GM15510 (cell line): ENCODE measurements around the gene CYP2A6.

Source experiments
- POLR2A ChIP-seq: IDR thresholded peaks from 3 replicates; pipeline ENCODE4 v1.6.1; 2011; ENCODE audit warnings: borderline replicate concordance; ENCODE audit not compliant: insufficient read length; ENCODE audit errors: extremely low read depth

CYP2A6 gene

DNA sequence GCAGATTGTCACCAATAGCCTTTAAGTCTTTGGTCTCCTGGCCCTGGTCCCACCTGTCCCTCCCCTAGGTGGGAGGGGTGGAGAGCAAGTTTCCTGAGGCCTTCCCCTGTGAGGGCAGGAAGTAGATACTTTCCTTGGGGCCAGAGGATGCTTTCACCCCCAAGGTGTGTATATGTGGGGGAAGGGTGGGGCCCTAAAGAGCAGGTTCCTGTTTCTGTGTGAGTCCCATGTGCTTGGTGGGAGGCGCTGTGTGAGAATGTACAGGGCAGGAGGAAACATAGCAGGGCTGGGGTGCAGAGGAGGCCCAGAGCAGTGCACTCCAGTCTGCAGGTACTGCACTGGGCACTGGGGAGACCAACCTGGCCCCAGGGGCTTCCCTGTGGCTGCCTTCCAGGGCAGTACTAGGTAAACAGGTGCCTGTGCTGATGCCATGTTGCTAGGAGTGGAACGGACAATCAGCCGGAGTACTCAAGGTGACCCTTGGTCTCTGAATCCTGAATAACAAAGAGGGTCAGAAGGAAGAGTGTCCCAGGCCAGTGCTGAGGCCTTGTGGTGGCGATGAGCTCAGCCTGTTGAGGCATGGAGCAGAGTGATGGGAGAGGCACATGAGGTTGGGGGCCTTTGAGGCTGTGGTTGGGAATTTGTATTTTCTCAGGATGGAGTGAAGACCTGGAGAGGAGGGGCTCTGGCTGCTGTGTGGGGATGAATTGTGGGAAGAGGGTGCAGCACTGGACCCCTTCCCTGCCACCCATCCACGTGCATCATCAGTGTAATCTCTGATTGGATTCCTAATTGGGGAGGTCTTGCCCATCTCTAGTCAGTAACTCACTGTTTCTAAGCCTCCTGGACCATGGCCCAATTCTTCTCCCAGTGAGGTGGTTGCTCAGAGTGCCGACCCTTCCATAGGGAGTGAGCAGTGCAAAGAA lies 46.1 kb downstream of the CYP2A6 start:
- TF ChIP-seq POLR2A: no peak

DNA sequence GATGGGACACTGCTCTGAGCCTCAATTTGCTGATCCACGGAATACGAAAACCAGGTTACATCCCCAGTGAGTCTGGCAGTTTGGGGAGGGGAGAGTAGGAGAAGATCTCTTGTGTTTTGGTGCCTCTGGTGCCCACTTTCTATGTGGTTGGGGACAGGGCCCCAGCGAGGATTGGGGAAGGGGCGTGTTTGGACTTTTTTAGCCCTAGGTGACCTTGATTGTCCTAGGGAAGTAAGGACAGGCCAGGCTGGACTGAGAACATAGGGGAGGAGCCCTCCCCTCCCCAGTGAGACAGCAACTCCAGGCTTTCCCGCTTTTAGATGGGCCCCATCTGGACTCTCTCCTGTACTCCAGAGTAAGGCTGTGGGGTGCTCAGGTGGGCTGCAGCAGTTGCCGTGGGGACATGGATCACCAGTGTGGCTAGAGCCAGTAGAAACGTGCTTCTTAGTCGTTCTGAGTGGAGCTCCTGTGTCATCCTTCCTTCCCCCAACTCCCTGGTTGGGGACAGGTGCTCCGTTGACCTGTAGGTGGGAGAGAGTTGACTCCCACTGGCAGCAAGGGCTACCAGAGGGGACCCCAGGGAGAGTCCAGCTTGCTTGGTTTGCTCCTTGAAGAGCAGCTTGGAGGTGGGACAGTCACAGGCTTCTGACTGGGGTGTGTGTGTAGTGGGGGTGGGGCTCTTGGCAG lies 46.9 kb downstream of the CYP2A6 start:
- no peak for TF ChIP-seq POLR2A

DNA sequence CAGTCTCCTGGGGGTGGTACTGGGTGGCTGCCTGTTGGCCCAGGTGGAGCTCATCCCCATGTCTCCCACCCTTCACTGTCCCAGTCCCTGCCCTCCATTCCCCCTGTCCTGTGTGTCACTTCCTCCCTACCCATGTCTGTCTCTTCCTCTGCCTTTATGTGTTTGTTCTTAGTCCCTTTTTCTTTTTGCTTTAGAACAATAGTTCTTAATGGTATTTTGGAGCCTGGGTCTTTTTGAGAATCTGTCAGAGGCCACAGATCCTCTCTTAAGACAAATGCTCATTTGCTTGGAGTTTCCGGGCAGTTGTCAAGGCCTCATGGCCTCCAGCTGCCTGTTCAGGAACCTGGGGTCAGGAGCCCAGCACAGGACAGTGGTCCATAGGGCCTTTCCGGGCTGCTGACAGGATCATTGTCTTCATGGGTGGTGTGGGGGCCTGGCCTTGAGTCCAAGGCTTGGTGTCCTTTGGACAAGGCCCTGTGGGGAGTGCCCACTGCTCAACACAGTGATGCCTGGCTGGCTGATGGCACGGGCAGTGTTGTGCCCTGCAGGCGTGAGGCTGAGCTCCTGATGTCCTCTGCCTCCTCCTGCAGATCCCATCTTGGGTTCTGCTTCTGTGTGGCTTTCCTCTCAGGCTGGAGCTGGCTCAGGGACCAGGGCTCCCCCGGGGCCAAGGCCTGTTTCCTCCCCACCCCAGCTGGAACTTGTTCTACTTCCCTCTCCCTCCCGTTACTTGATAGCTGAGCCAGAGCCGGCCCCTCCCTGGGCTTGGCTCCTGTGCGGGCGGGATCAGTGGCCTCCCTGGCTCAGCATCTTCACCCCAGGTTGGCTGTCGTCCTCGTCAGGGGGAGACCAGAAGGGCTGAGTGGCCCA lies 47.7 kb downstream of the CYP2A6 start:
- TF ChIP-seq POLR2A: no peak

DNA sequence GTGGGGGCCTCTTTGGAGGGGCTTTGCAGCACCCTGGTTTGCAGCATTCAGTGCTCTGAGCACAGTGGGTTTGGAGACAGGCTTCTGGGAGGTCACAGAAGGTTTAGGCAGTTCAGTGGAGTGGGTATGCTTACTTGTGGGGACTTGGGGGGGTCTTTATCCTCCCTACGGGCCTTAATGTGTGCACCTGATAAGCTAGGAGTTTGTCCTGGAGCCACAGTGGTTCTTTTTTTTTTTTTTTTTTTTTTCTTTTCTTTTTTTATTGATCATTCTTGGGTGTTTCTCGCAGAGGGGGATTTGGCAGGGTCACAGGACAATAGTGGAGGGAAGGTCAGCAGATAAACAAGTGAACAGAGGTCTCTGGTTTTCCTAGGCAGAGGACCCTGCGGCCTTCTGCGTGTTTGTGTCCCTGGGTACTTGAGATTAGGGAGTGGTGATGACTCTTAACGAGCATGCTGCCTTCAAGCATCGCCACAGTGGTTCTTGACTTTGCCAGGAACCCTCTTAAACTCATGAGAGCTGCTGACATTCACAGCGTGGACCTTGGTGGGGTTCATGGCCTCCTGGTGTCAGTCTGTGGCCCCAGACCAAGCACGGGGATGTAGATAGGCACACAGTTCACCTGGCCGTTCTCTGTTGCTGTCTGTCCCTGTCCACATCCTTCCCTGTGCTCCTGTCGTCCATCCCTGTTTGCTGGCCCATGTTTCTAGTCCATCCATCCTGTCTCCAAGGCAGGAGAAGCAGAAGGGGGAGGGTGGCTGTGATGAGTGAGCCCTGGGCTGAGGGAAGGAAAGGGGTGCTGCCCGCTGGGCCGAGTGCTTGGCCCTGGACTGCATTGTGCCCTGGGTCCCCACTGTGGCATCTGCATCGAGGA lies 48.6 kb downstream of the CYP2A6 start:
- TF ChIP-seq POLR2A: no peak

DNA sequence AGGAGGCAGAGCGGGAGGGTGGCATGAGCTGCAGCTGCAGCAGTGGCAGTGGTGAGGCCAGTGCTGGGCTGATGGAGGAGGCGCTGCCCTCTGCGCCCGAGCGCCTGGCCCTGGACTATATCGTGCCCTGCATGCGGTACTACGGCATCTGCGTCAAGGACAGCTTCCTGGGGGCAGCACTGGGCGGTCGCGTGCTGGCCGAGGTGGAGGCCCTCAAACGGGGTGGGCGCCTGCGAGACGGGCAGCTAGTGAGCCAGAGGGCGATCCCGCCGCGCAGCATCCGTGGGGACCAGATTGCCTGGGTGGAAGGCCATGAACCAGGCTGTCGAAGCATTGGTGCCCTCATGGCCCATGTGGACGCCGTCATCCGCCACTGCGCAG lies 49.3 kb downstream of the CYP2A6 start:
- TF ChIP-seq POLR2A: no peak

DNA sequence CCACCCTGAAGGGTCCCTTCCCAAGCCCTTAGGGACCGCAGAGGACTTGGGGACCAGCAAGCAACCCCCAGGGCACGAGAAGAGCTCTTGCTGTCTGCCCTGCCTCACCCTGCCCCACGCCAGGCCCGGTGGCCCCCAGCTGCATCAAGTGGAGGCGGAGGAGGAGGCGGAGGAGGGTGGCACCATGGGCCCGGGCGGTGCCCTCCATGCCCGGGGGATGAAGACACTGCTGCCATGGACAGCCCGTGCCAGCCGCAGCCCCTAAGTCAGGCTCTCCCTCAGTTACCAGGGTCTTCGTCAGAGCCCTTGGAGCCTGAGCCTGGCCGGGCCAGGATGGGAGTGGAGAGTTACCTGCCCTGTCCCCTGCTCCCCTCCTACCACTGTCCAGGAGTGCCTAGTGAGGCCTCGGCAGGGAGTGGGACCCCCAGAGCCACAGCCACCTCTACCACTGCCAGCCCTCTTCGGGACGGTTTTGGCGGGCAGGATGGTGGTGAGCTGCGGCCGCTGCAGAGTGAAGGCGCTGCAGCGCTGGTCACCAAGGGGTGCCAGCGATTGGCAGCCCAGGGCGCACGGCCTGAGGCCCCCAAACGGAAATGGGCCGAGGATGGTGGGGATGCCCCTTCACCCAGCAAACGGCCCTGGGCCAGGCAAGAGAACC lies 49.8 kb downstream of the CYP2A6 start:
- TF ChIP-seq POLR2A: no peak

DNA sequence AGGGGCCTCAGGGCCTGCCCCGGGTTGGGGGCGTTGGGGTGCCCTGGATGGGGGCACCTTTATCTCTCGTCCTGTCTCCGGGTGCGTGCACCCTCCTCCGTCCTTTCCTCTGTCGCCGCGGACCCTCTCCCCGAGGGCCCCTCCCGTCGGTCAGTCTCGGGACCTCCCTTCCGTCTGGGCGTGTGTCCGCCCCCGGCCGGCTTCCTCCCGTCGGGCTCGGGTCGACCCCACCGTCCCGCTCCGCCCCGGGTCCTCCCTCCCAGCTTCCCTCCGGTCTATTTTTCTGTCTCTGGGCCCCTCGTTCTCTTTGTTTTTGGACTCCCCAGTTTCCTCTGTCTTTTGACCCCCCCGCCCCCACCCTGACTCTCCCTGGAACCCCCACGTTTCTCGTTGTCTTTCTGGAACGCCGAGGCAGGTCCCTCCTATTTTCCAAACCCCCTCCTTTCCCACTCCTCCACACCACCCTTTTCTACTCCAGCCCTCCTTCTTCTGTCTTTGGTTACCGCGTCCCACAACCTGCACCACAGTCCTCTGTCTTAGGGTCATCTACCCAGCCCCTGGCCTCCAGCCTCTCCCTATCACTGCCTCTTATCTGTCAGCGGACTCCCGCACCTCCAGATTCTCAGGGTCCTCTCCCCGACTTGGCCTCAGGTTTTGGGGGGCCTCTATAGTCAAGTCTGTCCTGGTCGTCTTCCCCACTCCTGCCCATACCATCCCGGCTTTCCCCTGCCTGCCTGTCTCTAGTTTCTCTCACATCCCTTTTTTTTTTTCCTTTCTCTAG lies 50.5 kb downstream of the CYP2A6 start:
- peak; percentile 7 for TF ChIP-seq POLR2A

DNA sequence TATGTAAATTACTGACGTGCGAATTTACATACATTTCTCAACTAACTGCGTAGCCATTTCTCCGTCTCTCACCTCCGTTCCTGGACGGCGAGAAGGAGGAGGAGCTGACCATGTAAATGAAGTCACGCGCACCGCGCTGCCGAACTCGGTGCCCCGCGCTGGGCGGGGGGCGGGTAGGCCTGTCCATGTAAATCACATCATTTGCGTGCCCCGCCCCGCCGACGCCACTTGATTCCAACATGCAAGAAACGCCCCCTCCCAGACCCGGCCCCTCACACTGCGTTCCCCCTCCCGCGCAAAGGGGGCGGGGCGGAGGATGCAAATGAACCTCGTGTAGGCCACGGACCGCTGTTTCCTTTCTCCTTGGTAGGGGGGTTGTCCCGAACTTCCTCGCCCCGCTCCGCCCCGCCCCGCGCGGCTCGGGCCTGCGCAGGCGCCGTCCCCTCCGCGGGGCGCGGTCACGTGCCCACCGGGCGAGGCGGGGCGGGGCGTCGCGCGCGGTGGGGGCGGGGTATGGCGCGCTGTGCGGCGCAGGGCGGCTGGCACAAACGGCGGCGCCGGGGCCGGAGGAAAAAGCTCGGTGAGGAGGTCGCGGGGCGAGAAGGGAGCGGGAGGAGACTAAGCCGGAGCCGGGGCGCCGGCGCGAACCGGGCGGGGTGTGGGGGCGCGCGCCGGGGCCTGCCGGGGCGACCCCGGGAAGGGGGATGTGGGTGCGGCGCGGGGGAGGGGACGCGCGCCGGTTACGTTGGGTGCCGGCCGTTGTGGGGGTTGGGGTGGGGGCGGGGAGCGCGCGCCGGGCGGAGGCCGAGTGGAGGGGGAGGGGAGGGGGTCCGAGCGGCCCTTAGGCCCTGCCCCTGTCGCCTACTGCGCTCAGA lies 51.3 kb downstream of the CYP2A6 start, which contains the start of gene EGLN2:
TSS of gene EGLN2 (plus strand) at position 509 of the 875 bp plus-strand sequence. CDS start 1,382 bp downstream, outside the sequence.
- TF ChIP-seq POLR2A: peak; percentile 67

DNA sequence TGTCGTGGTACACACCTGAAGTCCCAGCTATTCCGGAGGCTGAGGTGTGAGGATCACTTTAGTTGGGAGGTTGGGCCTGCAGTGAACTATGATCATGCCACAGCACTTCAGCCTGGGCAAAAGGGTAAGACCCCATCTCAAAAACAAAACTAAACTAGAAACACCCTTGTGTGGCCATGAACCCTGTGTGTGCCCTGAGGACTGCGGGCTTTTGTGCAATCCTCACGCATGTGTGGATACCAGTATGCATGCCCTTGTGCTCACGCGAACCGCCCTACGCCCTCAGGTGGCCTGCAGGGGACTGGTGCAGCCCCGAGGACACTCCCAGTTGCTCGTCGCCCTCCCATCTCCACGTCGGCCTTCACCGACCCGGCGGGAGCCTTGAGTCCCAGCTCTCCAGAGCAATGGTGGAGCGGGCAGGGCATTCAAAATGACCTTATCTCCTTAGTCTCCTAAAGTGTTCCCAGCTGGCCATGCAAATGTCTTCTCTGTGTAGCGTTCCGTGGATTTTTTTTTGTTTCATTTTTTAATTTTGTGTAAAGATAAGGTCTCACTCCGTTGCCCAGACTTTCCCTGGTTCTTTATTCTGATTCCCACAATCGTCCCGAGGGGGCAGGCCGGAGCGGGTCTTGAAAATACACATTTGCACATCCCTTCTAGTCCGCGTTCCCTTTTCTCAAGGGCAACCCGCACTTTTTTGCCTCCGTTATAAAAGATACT lies 52.1 kb downstream of the CYP2A6 start:
- peak; percentile 52 for TF ChIP-seq POLR2A

DNA sequence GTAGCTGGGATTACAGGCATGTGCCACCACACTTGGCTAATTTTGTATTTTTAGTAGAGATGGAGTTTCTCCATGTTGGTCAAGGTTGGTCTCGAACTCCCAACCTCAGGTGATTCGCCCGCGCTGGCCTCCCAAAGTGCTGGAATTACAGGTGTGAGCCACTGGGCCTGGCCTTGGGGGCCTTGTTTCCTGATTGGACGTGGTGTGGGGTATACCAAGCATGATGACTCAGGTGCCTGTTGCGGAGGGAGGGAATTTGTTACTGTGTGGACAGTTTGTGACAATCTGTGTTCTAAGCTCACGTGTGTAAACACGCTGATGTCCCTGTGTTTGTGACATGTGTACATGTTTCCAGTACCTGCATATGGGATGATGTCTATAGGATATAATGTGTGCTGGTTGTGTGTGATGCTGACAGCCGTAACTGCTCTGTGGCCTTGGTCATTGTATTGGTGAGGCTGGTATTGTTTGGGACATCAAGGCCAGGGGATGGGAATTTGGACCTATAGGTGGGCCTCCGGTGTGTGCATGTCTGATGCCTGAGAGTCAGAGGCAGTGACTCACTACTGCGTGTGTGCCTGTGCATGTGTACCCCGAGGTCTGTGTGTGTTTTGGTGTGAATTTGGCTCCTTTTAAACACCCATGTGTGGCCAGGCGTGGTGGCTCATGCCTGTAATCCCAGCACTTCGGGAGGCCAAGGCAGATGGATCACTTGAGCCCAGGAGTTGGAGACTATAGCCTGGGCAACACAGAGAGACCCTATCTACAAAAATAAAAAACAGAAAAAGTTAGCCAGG lies 52.9 kb downstream of the CYP2A6 start:
- no peak for TF ChIP-seq POLR2A
